HG03139 (cell line): Measurements from ENCODE around the gene ATP11B.
"Not testable (repeated sequence)": the region's sequence is repeated elsewhere in the genome, so short reads cannot be mapped to it uniquely, and the experiment has no call there.

Experiments
- ATAC-seq: cut with Tn5 transposase; IDR thresholded peaks from one replicate; pipeline ENCODE4 v1.9.1; 2021; ENCODE audit not compliant: unreplicated experiment

The ATP11B gene

DNA sequence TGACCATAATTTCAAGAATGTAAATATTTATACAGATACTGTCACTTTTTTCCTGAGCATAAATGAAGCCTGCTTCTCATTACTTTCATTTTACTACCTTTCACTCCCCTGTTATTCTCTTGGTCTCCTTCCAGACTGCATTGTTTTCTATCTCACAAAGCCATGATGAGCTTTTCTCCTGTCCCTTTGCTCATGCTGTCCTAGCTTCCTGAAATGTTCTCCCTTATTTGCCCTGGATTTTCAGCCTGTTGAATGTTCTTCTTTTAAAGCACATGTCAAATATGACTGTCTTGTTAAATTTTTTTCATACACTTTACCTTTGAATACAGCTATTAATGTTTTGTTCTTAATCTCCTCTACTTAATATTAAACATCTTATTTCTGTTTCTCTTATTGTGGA is 31.7 kb downstream of the ATP11B start:
- ATAC-seq, result no peak

DNA sequence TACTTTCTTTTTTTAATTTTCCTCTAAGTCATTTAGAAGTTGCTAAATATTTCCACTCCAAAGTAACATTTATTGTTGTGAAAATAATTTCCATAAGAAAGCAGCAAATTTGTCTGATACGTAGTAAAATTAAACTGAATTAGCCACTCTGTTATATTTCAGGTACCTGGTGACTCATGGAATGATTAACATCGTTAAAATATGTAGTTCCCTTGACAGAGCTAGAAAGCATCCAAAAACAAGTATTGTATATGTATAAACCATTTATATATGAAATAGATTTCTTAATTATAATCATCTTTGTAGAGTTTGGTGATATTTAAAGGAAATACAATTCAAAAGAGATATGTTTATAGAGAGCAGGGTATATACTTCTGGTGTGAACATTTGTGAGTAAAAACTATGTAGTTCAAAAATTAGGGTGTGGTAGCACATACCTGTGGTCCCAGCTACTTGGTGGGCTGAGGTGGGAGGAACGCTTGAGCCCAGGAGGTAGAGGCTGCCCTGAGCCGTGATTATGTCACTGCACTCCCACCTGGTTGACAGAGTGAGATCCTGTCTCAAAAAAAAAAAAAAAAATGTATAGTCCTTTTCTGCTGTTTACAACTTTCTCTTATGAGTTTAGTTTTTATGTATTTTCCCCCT is 36.6 kb downstream of the ATP11B start:
- ATAC-seq, result no peak

DNA sequence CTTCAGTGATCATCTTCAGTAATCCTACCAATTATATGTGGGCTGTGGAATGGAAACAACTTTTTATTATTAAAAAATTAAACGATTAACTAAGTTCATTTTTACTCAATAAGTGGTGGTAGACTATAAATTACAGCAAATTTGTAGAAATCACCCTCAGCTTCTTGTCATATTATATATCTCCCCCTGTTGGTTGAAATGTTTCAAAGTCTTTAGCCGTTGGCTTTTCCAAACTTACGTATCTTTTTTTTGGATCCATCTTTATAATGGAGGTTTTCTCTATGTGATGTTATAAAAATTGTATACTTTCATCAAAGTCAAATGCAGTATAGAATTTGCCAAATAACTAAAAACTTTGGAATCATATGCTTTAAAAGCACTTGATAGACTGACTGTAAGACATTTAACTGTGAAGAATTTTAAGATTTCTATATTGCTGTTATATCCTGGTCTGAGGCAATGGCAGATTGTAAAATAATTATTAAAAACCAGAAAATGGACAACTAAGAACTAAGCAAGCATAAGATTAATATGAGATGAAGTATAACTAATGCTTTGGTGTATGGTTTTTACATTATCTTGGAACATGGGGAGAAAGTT is 44.7 kb downstream of the ATP11B start:
- no peak for ATAC-seq

GRCh38 chr3:182843478-182843877 is 50.2 kb downstream of the ATP11B start:
- ATAC-seq, result no peak

- ATAC-seq, result no peak
Measured at GRCh38 chr3:182848906-182849305, 55.6 kb downstream of the ATP11B start.

- no peak for ATAC-seq
Measured at GRCh38 chr3:182855076-182855475, 61.8 kb downstream of the ATP11B start.

DNA sequence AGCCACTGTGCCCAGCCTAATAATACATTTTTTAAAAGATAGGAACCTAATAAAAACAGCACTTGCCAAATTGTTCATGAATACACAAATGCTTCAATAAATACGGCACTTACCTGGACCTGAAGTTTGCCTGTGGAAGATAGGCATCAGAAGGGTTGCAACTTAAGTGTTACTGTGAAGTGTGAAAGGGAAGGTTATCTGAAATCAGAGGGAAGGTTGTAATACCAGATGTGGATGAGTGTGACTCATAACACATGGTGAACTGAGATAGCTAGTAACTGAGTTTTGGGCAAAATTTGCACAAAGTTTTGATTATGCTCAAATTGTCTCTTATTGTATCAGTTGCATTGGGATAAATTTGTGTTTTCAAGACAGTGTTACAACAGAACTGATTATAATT is 68.0 kb downstream of the ATP11B start:
- ATAC-seq, result no peak

GRCh38 chr3:182862159-182862860 is 69.0 kb downstream of the ATP11B start:
- no peak for ATAC-seq

GRCh38 chr3:182869059-182869458 is 75.8 kb downstream of the ATP11B start:
- ATAC-seq, result no peak

GRCh38 chr3:182870917-182871316 is 77.6 kb downstream of the ATP11B start:
- ATAC-seq, result not testable (repeated sequence)

GRCh38 chr3:182879031-182879611 is 85.8 kb downstream of the ATP11B start:
- no peak for ATAC-seq

- no peak for ATAC-seq
Measured at GRCh38 chr3:182886497-182886896, 93.2 kb downstream of the ATP11B start.

- ATAC-seq, result no peak
Measured at GRCh38 chr3:182889948-182890629, 96.8 kb downstream of the ATP11B start.

GRCh38 chr3:182891364-182891763 is 98.1 kb downstream of the ATP11B start:
- no peak for ATAC-seq

DNA sequence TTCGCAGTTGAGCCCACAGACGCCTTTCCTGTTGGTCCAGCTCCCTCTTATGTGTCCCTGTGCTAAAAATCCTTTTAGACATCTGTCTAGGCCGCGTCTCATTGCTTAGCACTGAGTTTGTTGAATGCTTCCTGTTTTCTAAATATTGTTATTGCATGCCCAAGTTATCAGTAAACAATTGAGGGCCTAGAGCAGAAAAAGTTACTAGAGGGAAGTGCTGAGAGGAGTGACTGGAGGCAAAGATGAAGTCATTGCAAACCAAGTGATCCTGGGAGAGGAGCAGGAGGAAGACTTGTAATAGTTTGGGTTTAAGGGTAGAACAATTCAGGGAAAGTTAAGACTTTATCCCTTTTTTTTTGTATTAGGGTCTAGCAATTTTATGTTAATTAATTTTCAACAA is 98.9 kb downstream of the ATP11B start:
- no peak for ATAC-seq

GRCh38 chr3:182895513-182896112 is 102.3 kb downstream of the ATP11B start:
- ATAC-seq, result no peak

DNA sequence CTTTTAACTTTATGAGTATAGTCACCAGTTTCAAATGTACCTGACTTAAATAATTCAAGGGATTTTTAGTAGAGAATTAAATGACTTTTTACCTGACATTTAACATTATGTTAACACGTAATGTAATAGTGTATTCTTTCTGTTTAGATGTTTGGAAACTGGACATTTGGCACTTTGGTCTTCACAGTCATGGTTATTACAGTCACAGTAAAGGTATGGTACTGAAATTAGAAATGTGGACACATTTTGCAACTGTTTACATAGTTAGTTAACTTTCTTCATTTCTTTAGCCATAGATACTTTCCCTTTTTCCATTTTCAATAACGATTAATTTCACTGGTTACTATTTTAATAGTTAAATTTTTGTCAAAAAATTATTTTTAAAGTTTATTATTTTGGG is 103.2 kb downstream of the ATP11B start:
- no peak for ATAC-seq

- no peak for ATAC-seq
Measured at GRCh38 chr3:182902236-182902635, 108.9 kb downstream of the ATP11B start.

DNA sequence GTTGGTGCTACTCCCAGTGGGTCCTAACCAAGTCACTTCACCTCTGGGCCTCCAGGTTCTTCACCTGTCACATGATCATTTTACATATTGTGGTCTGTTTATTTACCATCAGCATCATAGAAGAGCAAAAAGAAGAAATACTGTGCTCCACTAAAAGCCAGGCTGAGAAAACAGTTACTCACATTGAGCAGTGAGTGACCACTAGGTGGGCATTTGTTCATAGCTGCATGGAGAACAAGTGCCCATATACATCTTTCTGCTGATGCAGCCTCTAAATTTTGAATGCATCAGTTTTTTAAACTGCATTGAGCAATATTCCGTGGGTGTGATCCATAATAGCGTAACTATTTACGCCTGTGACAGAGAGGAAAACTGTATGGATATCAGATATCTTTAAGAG is 110.9 kb downstream of the ATP11B start:
- no peak for ATAC-seq

DNA sequence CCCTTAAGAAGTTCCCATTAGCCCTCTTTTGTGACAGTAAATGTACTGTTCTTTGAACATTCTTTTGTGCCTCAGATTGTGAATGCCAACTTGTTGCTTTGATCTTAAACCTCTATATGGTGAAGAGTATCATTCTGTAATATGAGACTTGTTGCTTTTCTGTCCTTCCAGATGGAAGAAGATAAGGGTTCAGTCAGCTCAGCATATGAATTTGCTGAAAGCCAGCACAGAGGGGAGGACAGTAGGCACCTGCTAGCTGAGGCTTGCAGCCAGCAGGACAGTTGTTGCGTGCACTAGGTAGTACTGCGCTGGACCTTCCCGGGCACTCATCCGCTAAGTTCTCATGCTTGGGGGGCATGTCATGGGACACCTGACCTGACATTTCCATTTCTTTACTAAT is 112.3 kb downstream of the ATP11B start:
- no peak for ATAC-seq

DNA sequence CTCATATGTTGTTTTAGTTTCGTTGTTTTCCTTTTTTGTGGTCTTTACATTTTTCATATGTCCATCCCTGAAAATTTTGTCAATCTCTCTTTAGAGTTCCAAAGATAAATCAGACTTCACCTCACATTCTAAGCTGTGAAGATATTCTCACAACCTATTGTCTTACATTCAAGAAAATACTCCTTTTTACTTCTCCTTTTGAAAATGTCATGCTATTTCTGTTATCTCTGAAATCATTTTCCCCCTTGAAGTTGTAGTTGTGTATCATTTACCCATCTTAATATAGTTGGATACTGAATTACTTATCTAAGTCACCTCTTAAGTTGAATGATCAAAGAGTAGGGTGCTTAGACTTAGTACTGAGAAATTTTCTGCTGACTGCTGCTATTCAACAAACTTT is 112.7 kb downstream of the ATP11B start:
- no peak for ATAC-seq
